ENCODE results near the gene RIN1. TPM values are rescaled to one million over a fixed set of nuclear protein-coding genes. Genes with fewer than 3 reads are reported as not detected.

The RIN1 gene
- total RNA-seq, 4 donors from 2014 or later: 22.3 to 37.2 (median 27.6) TPM

- Histone ChIP-seq H3K4me3 (no peak overlapping the region), H3K27ac (peak overlapping the region; percentile 61 to 92 (median 84)), H3K36me3 (no peaks in the 10 kb centered on the region), H3K4me1 (peaks cover 43 to 71% (median 55%) of the 10 kb centered on the region in 3 donors), H3K9me3 (no peaks in the 10 kb centered on the region), H3K27me3 (peaks cover 0 to 32% (median 0%) of the 10 kb centered on the region in 4 donors)
- no peak for DNase-seq
- intact Hi-C loops (cut with DNase I): no loop called here
- TF ChIP-seq CTCF (IDR thresholded peaks at IDR 0.05) (no peak), POLR2A (IDR thresholded peaks at IDR 0.05) (no peak)
- WGBS, 2 donors: 15 to 18% methylated on average over 4 of the region's 16 CpGs
Measured at GRCh38 chr11:66317723-66318599, 18.3 kb downstream of the RIN1 start.

- TF ChIP-seq CTCF (IDR thresholded peaks at IDR 0.05): no peak
- TF ChIP-seq POLR2A (IDR thresholded peaks at IDR 0.05): no peak
- peak overlapping the region in 3 of 4 donors; percentile 56 to 68 (median 63) for H3K4me3 ChIP-seq
- intact Hi-C loops (cut with DNase I): no loop called here
- H3K36me3 ChIP-seq: no peaks in the 10 kb centered on the region
- WGBS, 2 donors: 42 to 80% methylated on average over 1 to 11 of the region's 14 CpGs
- DNase-seq: no peak
- peaks cover 44 to 77% (median 56%) of the 10 kb centered on the region in 3 donors for H3K4me1 ChIP-seq
- peak overlapping the region; percentile 61 to 92 (median 84) for H3K27ac ChIP-seq
- no peaks in the 10 kb centered on the region for H3K9me3 ChIP-seq
- peaks cover 0 to 32% (median 0%) of the 10 kb centered on the region in 4 donors for H3K27me3 ChIP-seq
Measured at GRCh38 chr11:66317322-66317722, 18.9 kb downstream of the RIN1 start.

- Histone ChIP-seq H3K9me3 (no peaks in the 10 kb centered on the region), H3K4me1 (peaks cover 44 to 81% (median 56%) of the 10 kb centered on the region in 3 donors), H3K27me3 (peaks cover 0 to 32% (median 0%) of the 10 kb centered on the region in 4 donors), H3K27ac (peak within 1 kb of the TSS; percentile 61 to 92 (median 89)), H3K36me3 (no peaks in the 10 kb centered on the region), H3K4me3 (peak within 1 kb of the TSS; percentile 21 to 68 (median 60))
- DNase-seq: no peak
- intact Hi-C loops (cut with DNase I): no loop called here
- WGBS, 2 donors: no CpG with 5 or more reads among the region's 29 CpGs
- TF ChIP-seq CTCF (IDR thresholded peaks at IDR 0.05): no peak
- TF ChIP-seq POLR2A (IDR thresholded peaks at IDR 0.05): peak in 1 of 4 donors; percentile 50
Measured at GRCh38 chr11:66316849-66317251, 19.4 kb downstream of the RIN1 start, which contains the start of gene CD248. Gene CD248, minus strand, starts transcription at chr11:66317044. Its CDS starts 17 bp downstream, at chr11:66317027.

- Histone ChIP-seq H3K27me3 (peaks cover 0 to 32% (median 0%) of the 10 kb centered on the region in 4 donors), H3K9me3 (no peaks in the 10 kb centered on the region), H3K4me1 (peaks cover 44 to 83% (median 56%) of the 10 kb centered on the region in 3 donors), H3K36me3 (no peaks in the 10 kb centered on the region), H3K4me3 (peak overlapping the region; percentile 21 to 68 (median 60)), H3K27ac (peak overlapping the region; percentile 61 to 92 (median 89))
- DNase-seq: no peak
- intact Hi-C loops (cut with DNase I): no loop called here
- WGBS, 2 donors: 74% methylated on average over 19 of the region's 52 CpGs; no CpG with 5 or more reads in 1 of the 2 donors
- TF ChIP-seq CTCF (IDR thresholded peaks at IDR 0.05) (no peak), POLR2A (IDR thresholded peaks at IDR 0.05) (no peak)
Measured at GRCh38 chr11:66315921-66316811, 20.1 kb downstream of the RIN1 start.
